HepG2 (cell line): Measurements from ENCODE around the gene CYP27B1. TPM values are rescaled to one million over a fixed set of nuclear protein-coding genes. Genes with fewer than 3 reads are reported as not detected.

Experiments used
- FOXO1 ChIP-seq: sonication (generic); formaldehyde crosslinking; IDR thresholded peaks from 2 replicates; pipeline ENCODE4 v1.4.0; 2020; ENCODE audit warnings: missing genetic modification reagents
- KAT8 ChIP-seq: IDR thresholded peaks from 2 replicates; pipeline ENCODE4 v1.6.1; 2016; ENCODE audit warnings: missing genetic modification reagents, missing compliant biosample characterization
- MATR3 ChIP-seq: sonication (generic); formaldehyde crosslinking; IDR thresholded peaks from 2 replicates; pipeline ENCODE4 v1.4.0; 2020; ENCODE audit warnings: missing genetic modification reagents
- NR2F6 ChIP-seq, 2 experiments: IDR thresholded peaks; 2 replicates each; pipeline ENCODE4 v1.6.1; 2016; ENCODE audit warnings: antibody characterized with exemption in 1 of 2, mild to moderate bottlenecking in 1 of 2
- NRL ChIP-seq: sonication (generic); formaldehyde crosslinking; IDR thresholded peaks from 2 replicates; pipeline ENCODE4 v1.5.0; 2020; ENCODE audit warnings: missing genetic modification reagents, mild to moderate bottlenecking, moderate library complexity, borderline replicate concordance
- RERE ChIP-seq: IDR thresholded peaks from 2 replicates; pipeline ENCODE4 v1.6.1; 2016; ENCODE audit warnings: low read depth, missing genetic modification reagents, missing compliant biosample characterization
- SOX13 ChIP-seq, 3 experiments: fragments of 450-650 bp in 1 of 3; sonication (generic) in 1 of 3; formaldehyde crosslinking in 1 of 3; IDR thresholded peaks in 2 of 3; conservative IDR thresholded peaks in 1 of 3; 2 replicates each; pipeline versions ENCODE4 v1.5.0 to v1.6.1; 2016 to 2020; ENCODE audit warnings: antibody characterized with exemption in 1 of 3, mild to moderate bottlenecking in 1 of 3, missing compliant biosample characterization in 1 of 3, missing genetic modification reagents in 1 of 3, moderate library complexity in 1 of 3
- ZBTB3 ChIP-seq: sonication (generic); formaldehyde crosslinking; IDR thresholded peaks from 2 replicates; pipeline ENCODE4 v1.4.0; 2020; ENCODE audit warnings: low read depth, mild to moderate bottlenecking, moderate library complexity, missing genetic modification reagents, borderline replicate concordance
- ZIK1 ChIP-seq: sonication (generic); formaldehyde crosslinking; IDR thresholded peaks from 2 replicates; pipeline ENCODE4 v1.5.0; 2020; ENCODE audit warnings: mild to moderate bottlenecking, low read depth, missing genetic modification reagents, borderline replicate concordance
- ZNF142 ChIP-seq: sonication (generic); formaldehyde crosslinking; IDR thresholded peaks from 2 replicates; pipeline ENCODE4 v1.4.0; 2020; ENCODE audit warnings: missing genetic modification reagents
- ZNF580 ChIP-seq: IDR thresholded peaks from 2 replicates; pipeline ENCODE4 v1.6.1; 2016; ENCODE audit warnings: low read depth, borderline replicate concordance
- ZNF7 ChIP-seq: IDR thresholded peaks from 2 replicates; pipeline ENCODE4 v1.6.1; 2016; ENCODE audit warnings: missing biosample characterization, missing genetic modification reagents
- ZNF772 ChIP-seq: sonication (generic); formaldehyde crosslinking; IDR thresholded peaks from 2 replicates; pipeline ENCODE4 v1.5.0; 2020; ENCODE audit warnings: mild to moderate bottlenecking, missing genetic modification reagents
- polyA plus RNA-seq, 8 experiments: library from polyadenylated mRNA; depleted of rRNA in 3 of 8; stranded (reverse) in 7 of 8; unstranded in 1 of 8; fragments of >200 nt; fragmentation: Illumina TruSeq in 4 of 8; extraction: Trizol in 4 of 8; gene quantifications; 2 replicates each; pipeline versions ENCODE4 v1.2.1 to v1.2.3, GENCODE V29; 2011 to 2016; ENCODE audit warnings: low read depth in 4 of 8, missing spikeins in 1 of 8, mixed read lengths in 1 of 8; ENCODE audit not compliant: insufficient read depth in 1 of 8
- total RNA-seq, 5 experiments: library from RNA; depleted of rRNA; stranded (reverse); fragments of >200 nt; fragmentation: Illumina TruSeq; extraction: Trizol; gene quantifications; 2 replicates each; pipeline ENCODE4 v1.2.3, GENCODE V29; 2016; ENCODE audit warnings: low read depth in 1 of 5
- TF ChIP-seq, protein P1 (sequence below): IDR thresholded peaks from 2 replicates; pipeline ENCODE4 v1.6.1; 2018; ENCODE audit warnings: missing genetic modification reagents

Gene CYP27B1
- total and polyA plus RNA-seq, 2 of the 13 experiments (the other 11 are each of a cell fraction or from before 2014, with no cell fraction given): 2.3 to 3.0 TPM

- peak; percentile 56; the same call in 1 of the 2 replicates for TF ChIP-seq ZNF142 (CRISPR knock-in tag)
- TF ChIP-seq SOX13 (IDR thresholded peaks at IDR 0.05): no peak
- TF ChIP-seq SOX13 (CRISPR knock-in tag; conservative IDR thresholded peaks at IDR 0.05 in 1 of 2, IDR thresholded peaks at IDR 0.05 in 1 of 2): no peak
- TF ChIP-seq ZNF7 (CRISPR knock-in tag): no peak
- TF ChIP-seq, protein P1, sequence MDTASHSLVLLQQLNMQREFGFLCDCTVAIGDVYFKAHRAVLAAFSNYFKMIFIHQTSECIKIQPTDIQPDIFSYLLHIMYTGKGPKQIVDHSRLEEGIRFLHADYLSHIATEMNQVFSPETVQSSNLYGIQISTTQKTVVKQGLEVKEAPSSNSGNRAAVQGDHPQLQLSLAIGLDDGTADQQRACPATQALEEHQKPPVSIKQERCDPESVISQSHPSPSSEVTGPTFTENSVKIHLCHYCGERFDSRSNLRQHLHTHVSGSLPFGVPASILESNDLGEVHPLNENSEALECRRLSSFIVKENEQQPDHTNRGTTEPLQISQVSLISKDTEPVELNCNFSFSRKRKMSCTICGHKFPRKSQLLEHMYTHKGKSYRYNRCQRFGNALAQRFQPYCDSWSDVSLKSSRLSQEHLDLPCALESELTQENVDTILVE (CRISPR knock-in tag): peak; percentile 21; the same call in 1 of the 2 replicates
- TF ChIP-seq ZBTB3 (CRISPR knock-in tag): peak; percentile 28; the same call in 1 of the 2 replicates
- TF ChIP-seq ZNF580 (CRISPR knock-in tag): no peak
- TF ChIP-seq FOXO1 (CRISPR knock-in tag): 0 out of 2 replicates have a peak, but pooled peaks have one; percentile 32
- peak; percentile 61 for TF ChIP-seq NRL (CRISPR knock-in tag)
- TF ChIP-seq ZNF772 (CRISPR knock-in tag): 0 out of 2 replicates have a peak, but pooled peaks have one; percentile 83
- no peak for TF ChIP-seq MATR3 (CRISPR knock-in tag)
- TF ChIP-seq NR2F6 (IDR thresholded peaks at IDR 0.05): peak; percentile 74
- TF ChIP-seq NR2F6 (CRISPR knock-in tag; IDR thresholded peaks at IDR 0.05): peak; percentile 83
- no peak for TF ChIP-seq RERE (CRISPR knock-in tag)
- TF ChIP-seq KAT8 (CRISPR knock-in tag): 0 out of 2 replicates have a peak, but pooled peaks have one; percentile 18
- peak; percentile 55; the same call in 1 of the 2 replicates for TF ChIP-seq ZIK1 (CRISPR knock-in tag)
Observed at GRCh38 chr12:57755454-57756372, 11.2 kb downstream of the CYP27B1 start (continued).
